Right lobe of liver (tissue), 4 donors: Measurements from ENCODE around the gene CYP4F12.

ENCODE experiments used
- CTCF ChIP-seq, 4 donors: fragments of 200-600 bp in 3 of 4; fragments of 450-650 bp in 1 of 4; IDR thresholded peaks; one replicate each; pipeline versions ENCODE4 v1.5.1 to v1.8.0; 2016 to 2022; ENCODE audit warnings: antibody characterized with exemption in 4 of 4, mild to moderate bottlenecking in 2 of 4
- POLR2A ChIP-seq: fragments of 450-650 bp; IDR thresholded peaks from one replicate; pipeline ENCODE4 v1.6.1; 2017; ENCODE audit warnings: antibody characterized with exemption, mild to moderate bottlenecking
- donor health status: DM: no; HTN: no; CAD: no.
- donor health status: DM: no; HTN: no; CAD: no.
- donor health status: DM: no; HTN: yes; CAD: no.

DNA sequence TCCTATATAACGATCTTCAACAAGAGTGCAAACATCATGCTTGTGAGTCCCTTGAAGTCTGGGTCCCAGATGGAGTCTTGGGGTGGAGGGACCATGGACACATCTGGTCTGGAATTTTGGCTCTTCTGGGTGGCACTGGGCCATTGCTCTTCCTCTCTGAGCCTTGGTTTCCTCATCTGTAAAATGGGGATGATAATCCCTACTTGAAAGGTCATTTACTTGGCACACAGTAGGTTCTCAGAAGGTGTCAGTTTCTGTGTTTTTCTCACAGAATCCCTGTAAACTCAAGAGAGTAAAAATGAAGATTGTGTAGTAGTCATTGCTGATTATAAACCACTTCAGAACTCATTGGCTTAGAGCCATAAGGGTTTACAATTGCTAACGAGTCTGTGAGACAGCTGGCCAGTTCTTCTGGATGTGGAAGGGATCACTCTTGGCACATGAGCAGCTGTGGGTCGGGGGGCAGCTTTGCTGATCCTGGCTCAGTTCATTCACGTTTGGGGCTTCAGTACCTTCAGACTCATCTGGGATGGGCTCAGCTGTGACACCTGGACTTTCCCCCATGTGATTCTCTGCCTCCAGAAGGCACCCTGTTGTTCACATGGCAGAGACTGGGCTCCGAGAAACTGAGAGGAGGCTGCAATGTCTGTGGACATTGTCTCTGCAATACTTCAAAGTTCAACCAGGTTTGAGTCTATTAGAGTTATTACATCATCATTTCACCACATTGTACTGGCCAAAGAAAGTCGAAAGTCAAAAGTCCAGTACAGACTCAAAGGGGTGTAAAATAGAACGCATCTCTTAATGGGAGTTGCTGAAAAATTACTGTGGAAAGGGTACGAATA, 7.8 kb downstream of the CYP4F12 start:
- TF ChIP-seq POLR2A (no peak), CTCF (IDR thresholded peaks at IDR 0.05) (no peak)
